Fibroblast of skin of right biceps (primary cell): Measurements from ENCODE around the gene NME1.
"Not testable (repeated sequence)": the region's sequence is repeated elsewhere in the genome, so short reads cannot be mapped to it uniquely, and the experiment has no call there.

Source experiments
- DNase-seq: peaks from one replicate; pipeline ENCODE4 v3.0.0-alpha.2; 2013

The NME1 gene

GRCh38 chr17:51153210-51154072 lies at the start of gene NME1:
Gene NME1 (plus strand): TSS chr17:51153559. CDS start chr17:51155655, 2,096 bp downstream.
- peak; percentile 99 for DNase-seq

- no peak for DNase-seq
Measured at GRCh38 chr17:51107778-51108177, 45.6 kb upstream of the NME1 start.

GRCh38 chr17:51112303-51113222 lies 40.8 kb upstream of the NME1 start:
- not testable (repeated sequence) for DNase-seq

- DNase-seq: no peak
Measured at GRCh38 chr17:51115179-51115578, 38.2 kb upstream of the NME1 start.

- no peak for DNase-seq
Measured at GRCh38 chr17:51118330-51119195, 34.8 kb upstream of the NME1 start.

- DNase-seq: peak; percentile 49
Measured at GRCh38 chr17:51119415-51120356, 33.7 kb upstream of the NME1 start.

GRCh38 chr17:51120357-51120738 lies 33.0 kb upstream of the NME1 start:
- no peak for DNase-seq

- DNase-seq: peak; percentile 98
Measured at GRCh38 chr17:51120739-51121619, 32.4 kb upstream of the NME1 start, which contains the start of gene SPAG9. Gene SPAG9 (minus strand): TSS chr17:51120868. CDS start chr17:51120656, 212 bp downstream.

- DNase-seq: peak; percentile 96
Measured at GRCh38 chr17:51121620-51122472, 31.5 kb upstream of the NME1 start.

- not testable (repeated sequence) for DNase-seq
Measured at GRCh38 chr17:51122473-51123115, 30.8 kb upstream of the NME1 start.

- DNase-seq: no peak
Measured at GRCh38 chr17:51124640-51125503, 28.5 kb upstream of the NME1 start.

- no peak for DNase-seq
Measured at GRCh38 chr17:51128076-51128475, 25.3 kb upstream of the NME1 start.

- DNase-seq: no peak
Measured at GRCh38 chr17:51132964-51133319, 20.4 kb upstream of the NME1 start.

- no peak for DNase-seq
Measured at GRCh38 chr17:51133365-51133764, 20.0 kb upstream of the NME1 start.

GRCh38 chr17:51135956-51136355 lies 17.4 kb upstream of the NME1 start:
- no peak for DNase-seq

- no peak for DNase-seq
Measured at GRCh38 chr17:51142597-51142996, 10.8 kb upstream of the NME1 start.

GRCh38 chr17:51144266-51145022 lies 8.9 kb upstream of the NME1 start:
- DNase-seq: no peak
